Ishikawa (cell line): ENCODE results near the gene MRPL28.

ENCODE experiments used
- CEBPB ChIP-seq: IDR thresholded peaks from 2 replicates; pipeline ENCODE4 v1.6.1; 2012
- CREB1 ChIP-seq: IDR thresholded peaks from 2 replicates; pipeline ENCODE4 v1.6.1; 2012; ENCODE audit warnings: low read depth
- EGR1 ChIP-seq: IDR thresholded peaks from 2 replicates; pipeline ENCODE4 v1.6.1; 2012
- EP300 ChIP-seq: IDR thresholded peaks from 2 replicates; pipeline ENCODE4 v1.6.1; 2012; ENCODE audit warnings: borderline replicate concordance
- FOXM1 ChIP-seq: IDR thresholded peaks from 2 replicates; pipeline ENCODE4 v1.6.1; 2012; ENCODE audit warnings: low read depth, borderline replicate concordance
- MAX ChIP-seq: IDR thresholded peaks from 2 replicates; pipeline ENCODE4 v1.6.1; 2012
- NFIC ChIP-seq: IDR thresholded peaks from 2 replicates; pipeline ENCODE4 v1.6.1; 2012
- RAD21 ChIP-seq: IDR thresholded peaks from 2 replicates; pipeline ENCODE4 v1.6.1; 2012; ENCODE audit warnings: low read depth
- REST ChIP-seq: IDR thresholded peaks from 2 replicates; pipeline ENCODE4 v1.6.1; 2012; ENCODE audit warnings: low read depth, mild to moderate bottlenecking
- TAF1 ChIP-seq: IDR thresholded peaks from 2 replicates; pipeline ENCODE4 v1.6.1; 2012; ENCODE audit warnings: low read depth, mild to moderate bottlenecking
- TCF12 ChIP-seq: IDR thresholded peaks from 2 replicates; pipeline ENCODE4 v1.6.1; 2012; ENCODE audit warnings: low read depth
- TEAD4 ChIP-seq: IDR thresholded peaks from 2 replicates; pipeline ENCODE4 v1.6.1; 2012
- YY1 ChIP-seq: IDR thresholded peaks from 2 replicates; pipeline ENCODE4 v1.6.1; 2012; ENCODE audit warnings: low read depth
- ZBTB7A ChIP-seq: IDR thresholded peaks from 2 replicates; pipeline ENCODE4 v1.6.1; 2012; ENCODE audit warnings: low read depth
- TF ChIP-seq, protein P1 (sequence below): IDR thresholded peaks from 2 replicates; pipeline ENCODE4 v1.6.1; 2012

The MRPL28 gene

GRCh38 chr16:361341-361871 is 8.9 kb downstream of the MRPL28 start:
- no peak for TF ChIP-seq CEBPB
- TF ChIP-seq, protein P1, sequence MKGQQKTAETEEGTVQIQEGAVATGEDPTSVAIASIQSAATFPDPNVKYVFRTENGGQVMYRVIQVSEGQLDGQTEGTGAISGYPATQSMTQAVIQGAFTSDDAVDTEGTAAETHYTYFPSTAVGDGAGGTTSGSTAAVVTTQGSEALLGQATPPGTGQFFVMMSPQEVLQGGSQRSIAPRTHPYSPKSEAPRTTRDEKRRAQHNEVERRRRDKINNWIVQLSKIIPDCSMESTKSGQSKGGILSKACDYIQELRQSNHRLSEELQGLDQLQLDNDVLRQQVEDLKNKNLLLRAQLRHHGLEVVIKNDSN, result no peak
- TF ChIP-seq EP300, result no peak
- TF ChIP-seq ZBTB7A, result no peak
- no peak for TF ChIP-seq CREB1
- no peak for TF ChIP-seq TEAD4
- no peak for TF ChIP-seq EGR1
- no peak for TF ChIP-seq NFIC
- no peak for TF ChIP-seq TCF12
- TF ChIP-seq TAF1, result no peak

DNA sequence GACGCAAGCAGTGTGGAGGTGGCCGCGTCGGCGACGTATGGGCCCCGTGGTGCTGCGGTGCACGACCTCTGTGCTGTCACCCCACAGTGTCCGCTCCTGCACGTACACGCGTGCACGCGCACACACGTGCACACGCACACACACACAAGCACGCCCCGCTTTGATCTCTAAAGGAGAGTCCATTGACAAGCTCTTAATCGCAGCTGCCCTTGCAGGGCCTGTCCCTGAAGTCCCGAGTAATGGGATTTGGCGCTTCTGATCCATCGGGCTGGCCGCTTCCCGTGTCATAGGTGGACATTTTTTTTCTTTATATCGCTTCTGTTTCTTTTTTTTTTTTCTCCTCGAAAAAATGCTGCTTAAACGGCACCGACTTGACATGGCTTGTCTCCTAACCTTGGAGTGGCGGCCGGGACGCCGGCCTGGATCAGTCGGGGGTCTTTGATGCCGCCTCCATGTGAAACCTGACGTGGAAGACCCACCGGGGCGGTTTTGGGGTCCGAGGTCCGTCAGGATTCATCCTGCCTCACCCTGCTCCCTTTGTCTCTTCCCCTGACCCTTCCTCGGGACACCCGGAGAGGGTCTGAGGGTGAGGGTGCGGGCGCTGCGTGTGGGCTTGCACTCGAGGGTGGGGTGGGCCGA is 9.5 kb downstream of the MRPL28 start:
- TF ChIP-seq, protein P1, result no peak
- TF ChIP-seq TCF12 (no peak), EGR1 (no peak), MAX (no peak), TAF1 (no peak), EP300 (no peak), FOXM1 (no peak), CEBPB (no peak), TEAD4 (no peak), RAD21 (no peak), REST (no peak)

DNA sequence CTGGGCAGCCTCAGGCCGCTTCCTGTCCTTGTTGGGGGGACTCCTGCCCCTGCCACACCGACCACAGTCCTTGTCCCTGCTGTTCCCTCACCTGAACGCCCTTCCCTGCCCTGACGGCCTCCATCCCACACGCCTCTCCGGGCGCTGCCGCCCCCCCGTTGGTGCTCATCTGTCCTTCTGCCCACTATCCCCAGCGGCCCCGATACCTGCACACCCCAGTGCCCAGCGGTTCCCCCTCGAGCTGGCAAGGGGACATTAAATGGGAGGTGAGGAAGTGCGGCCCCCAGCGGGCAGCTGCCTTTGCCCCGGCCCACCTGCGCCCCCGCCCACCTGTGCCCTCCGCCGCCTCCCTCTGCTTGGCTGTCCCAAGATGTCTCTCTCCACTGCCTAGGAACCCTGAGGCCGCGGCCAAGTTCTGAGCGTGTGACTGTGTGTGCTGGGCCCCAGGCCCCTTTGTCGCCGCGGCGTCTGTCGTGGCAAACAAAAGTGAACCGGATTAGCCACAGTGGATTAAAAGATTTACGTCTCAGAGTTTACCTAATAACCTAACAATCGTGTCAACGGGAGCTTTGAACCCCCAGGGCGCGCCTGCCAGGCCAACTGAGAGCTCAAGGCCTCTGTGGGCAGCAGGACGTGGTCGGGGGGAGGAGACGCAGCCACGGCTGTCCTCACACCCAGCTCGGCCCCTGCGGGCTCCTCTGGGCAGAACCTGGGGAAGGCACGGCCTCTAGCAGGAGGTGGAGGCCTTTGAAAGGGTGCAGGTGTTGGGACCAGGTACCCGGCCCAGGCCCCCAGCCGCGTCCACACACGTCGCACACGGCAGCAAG is 10.3 kb downstream of the MRPL28 start:
- no peak for TF ChIP-seq MAX

DNA sequence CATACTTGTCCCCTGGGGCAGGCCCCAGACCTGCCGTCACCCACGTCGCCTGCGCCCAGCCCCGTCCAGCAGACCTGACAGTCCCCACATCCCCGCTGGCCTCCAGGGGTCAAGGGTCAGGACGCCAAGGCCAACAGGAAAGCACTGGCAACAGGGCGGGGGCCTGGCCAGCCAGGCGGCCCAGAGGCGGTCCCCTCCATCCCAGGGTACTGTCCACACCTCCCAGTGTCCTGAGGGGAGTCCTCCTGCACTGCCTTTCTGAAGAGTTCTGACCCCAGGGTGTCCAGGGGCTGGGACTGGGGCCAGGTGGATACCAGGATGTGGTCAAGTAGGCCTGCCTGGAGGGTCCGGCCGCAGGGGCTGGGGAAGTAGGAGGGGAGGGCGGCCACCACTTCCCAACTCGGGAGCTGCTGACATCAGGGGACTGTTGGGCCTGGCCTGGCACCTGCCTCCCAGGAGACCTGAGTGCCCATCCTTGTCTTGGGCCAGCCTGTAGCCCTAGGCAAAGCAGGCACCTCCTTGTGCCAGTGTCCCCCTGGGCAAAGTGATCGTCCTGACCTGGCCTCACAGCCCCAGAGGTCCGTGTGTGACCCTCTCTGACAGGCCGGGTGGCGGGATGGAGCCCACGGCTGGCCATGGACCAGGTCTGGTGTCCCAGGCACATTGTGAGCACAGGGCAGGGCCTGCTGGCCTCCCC is 11.1 kb downstream of the MRPL28 start:
- no peak for TF ChIP-seq MAX
- no peak for TF ChIP-seq YY1
- no peak for TF ChIP-seq FOXM1
- TF ChIP-seq TEAD4, result no peak

DNA sequence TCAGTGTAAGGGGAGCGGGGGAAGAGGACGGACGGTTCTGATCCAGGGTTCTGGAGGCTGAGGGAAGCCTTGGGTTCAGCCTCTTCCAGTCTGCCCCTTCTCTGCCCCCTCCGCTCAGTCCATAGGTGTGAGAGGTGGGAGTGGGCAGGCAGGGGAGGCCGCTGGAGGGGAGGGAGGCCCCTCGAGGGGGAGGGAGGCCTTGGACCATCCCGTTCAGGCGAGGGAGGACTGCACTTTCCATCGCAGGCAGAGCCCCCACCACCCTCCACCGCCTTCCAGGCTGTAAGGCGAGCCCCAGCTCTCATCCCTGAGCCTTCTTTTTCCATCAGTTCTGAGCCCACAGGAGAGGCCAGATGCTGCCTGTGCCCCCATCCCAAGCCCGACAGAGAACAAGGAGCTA is 13.6 kb downstream of the MRPL28 start:
- TF ChIP-seq FOXM1 (no peak), EP300 (no peak), MAX (no peak), NFIC (no peak), TEAD4 (no peak), REST (no peak), CEBPB (no peak), ZBTB7A (no peak), CREB1 (no peak), YY1 (no peak), TCF12 (no peak), EGR1 (no peak), RAD21 (no peak), TAF1 (no peak)
- TF ChIP-seq, protein P1, result no peak
